Measurements from ENCODE around the gene POLR2I.

DNA sequence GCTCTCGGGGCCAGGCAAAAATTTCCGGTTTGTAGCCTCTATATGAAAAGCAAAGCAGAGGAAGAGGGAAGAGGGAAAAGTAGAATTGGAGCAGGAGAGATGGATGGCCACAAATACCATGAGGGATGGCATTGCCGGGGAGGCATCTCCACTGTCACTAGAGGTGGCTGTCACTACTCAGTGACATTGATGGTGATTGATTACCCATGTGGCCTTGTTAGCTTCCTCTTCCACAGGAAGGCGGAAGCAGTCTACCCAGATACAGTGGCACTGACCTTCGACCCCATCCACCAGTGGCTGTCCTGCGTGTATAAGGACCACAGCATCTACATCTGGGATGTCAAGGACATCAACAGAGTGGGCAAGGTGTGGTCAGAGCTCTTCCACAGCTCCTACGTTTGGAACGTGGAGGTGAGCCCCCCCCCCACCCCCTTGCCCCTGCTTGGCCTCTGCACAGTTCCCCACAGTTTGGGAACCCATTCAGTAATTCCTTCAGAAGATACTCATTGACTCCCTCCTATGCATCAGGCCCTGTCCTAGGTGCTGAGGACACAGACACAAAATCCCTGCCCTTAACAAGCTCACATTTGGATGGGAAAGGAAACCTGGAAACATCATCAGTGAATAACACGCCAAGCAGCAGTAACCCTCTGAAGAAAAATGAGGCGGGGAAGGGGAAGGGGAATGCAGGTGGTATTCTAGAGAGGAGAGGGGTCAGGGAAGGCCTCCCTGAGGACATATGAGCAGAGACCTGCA, 41.4 kb downstream of the POLR2I start:
- TF ChIP-seq EZH2phosphoT487 (IDR thresholded peaks at IDR 0.05; ENCODE audit: unreplicated experiment): no peak
- no peak for TF ChIP-seq EZH2 (IDR thresholded peaks at IDR 0.05; ENCODE audit: low read depth, unreplicated experiment)
- TF ChIP-seq, protein P1, sequence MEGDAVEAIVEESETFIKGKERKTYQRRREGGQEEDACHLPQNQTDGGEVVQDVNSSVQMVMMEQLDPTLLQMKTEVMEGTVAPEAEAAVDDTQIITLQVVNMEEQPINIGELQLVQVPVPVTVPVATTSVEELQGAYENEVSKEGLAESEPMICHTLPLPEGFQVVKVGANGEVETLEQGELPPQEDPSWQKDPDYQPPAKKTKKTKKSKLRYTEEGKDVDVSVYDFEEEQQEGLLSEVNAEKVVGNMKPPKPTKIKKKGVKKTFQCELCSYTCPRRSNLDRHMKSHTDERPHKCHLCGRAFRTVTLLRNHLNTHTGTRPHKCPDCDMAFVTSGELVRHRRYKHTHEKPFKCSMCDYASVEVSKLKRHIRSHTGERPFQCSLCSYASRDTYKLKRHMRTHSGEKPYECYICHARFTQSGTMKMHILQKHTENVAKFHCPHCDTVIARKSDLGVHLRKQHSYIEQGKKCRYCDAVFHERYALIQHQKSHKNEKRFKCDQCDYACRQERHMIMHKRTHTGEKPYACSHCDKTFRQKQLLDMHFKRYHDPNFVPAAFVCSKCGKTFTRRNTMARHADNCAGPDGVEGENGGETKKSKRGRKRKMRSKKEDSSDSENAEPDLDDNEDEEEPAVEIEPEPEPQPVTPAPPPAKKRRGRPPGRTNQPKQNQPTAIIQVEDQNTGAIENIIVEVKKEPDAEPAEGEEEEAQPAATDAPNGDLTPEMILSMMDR (conservative IDR thresholded peaks at IDR 0.05; ENCODE audit: low read depth in 2 of 2): no peak
- no peak for TF ChIP-seq JUNB (IDR thresholded peaks at IDR 0.05; ENCODE audit: unreplicated experiment)
